T-cell (primary cell): Measurements from ENCODE around the gene ANKRD39. TPM values are rescaled to one million over a fixed set of nuclear protein-coding genes. Genes with fewer than 3 reads are reported as not detected.

Source experiments
- ATAC-seq, 4 experiments: fragments of 200-7000 bp in 3 of 4; fragments of 150-1000 bp in 1 of 4; cut with Tn5 transposase; replicated peaks in 1 of 4; 1 replicate in 3 of 4; 2 replicates in 1 of 4; pipeline ENCODE4 v1.10.0; 2021; ENCODE audit warnings: moderate library complexity in 3 of 4, mild to moderate bottlenecking in 2 of 4, moderate number of reproducible peaks in 1 of 4
- CTCF ChIA-PET, 2 donors: fragments of 300-600 bp; sonication (Branson Sonifier 250); formaldehyde crosslinking; loops; one replicate each; lab custom pipeline; 2022; ENCODE audit warnings: antibody characterized with exemption in 2 of 2; lab: Charles Lee
- POLR2A ChIA-PET, 2 donors: fragments of 300-600 bp; sonication (Branson Sonifier 250); formaldehyde crosslinking; loops; one replicate each; lab custom pipeline; 2022; ENCODE audit warnings: antibody characterized with exemption in 2 of 2; lab: Charles Lee
- DNase-seq, 35 experiments: peaks; one replicate each; pipeline versions ENCODE4 v3.0.0 to v3.0.0-alpha.2; 2013 to 2023
- H3K27ac ChIP-seq: one replicate; pipeline ENCODE4 v1.5.1; 2013; ENCODE audit warnings: low read length
- H3K27me3 ChIP-seq, 2 experiments: replicated peaks in 1 of 2; 1 replicate in 1 of 2; 2 replicates in 1 of 2; pipeline versions ENCODE4 v1.6.1 to v1.7.0; 2013; ENCODE audit warnings: low read length in 1 of 2, mixed read lengths in 1 of 2; ENCODE audit not compliant: control insufficient read depth in 2 of 2, insufficient read depth in 2 of 2; ENCODE audit errors: extremely low read depth in 1 of 2
- H3K36me3 ChIP-seq, 2 donors: 1 replicate in 1 of 2; 2 replicates in 1 of 2; pipeline versions ENCODE4 v1.6.1 to v1.7.0; 2013; ENCODE audit warnings: low read length in 1 of 2; ENCODE audit not compliant: control insufficient read depth in 2 of 2, insufficient read depth in 1 of 2; ENCODE audit errors: extremely low read depth in 1 of 2
- H3K4me1 ChIP-seq, 2 experiments: 1 replicate in 1 of 2; 2 replicates in 1 of 2; pipeline versions ENCODE4 v1.6.1 to v1.7.0; 2013; ENCODE audit warnings: low read length in 2 of 2, mixed read lengths in 1 of 2; ENCODE audit not compliant: insufficient read depth in 2 of 2, control insufficient read depth in 1 of 2; ENCODE audit errors: extremely low read depth in 1 of 2
- H3K4me3 ChIP-seq, 2 donors: 1 replicate in 1 of 2; 2 replicates in 1 of 2; pipeline versions ENCODE4 v1.5.1 to v1.7.0; 2013; ENCODE audit warnings: mild to moderate bottlenecking in 2 of 2, low read length in 1 of 2, moderate library complexity in 1 of 2; ENCODE audit not compliant: control insufficient read depth in 1 of 2; ENCODE audit errors: extremely low read depth in 1 of 2
- H3K9me3 ChIP-seq: 2 replicates; pipeline ENCODE4 v1.7.0; 2013
- H3K27ac Mint-ChIP-seq, 2 donors: one replicate each; pipeline ENCODE4 v1.8.0; 2020 to 2021; ENCODE audit warnings: mild to moderate bottlenecking in 2 of 2, mixed read lengths in 2 of 2
- H3K27me3 Mint-ChIP-seq, 2 donors: one replicate each; pipeline ENCODE4 v1.8.0; 2021 to 2022; ENCODE audit warnings: mixed read lengths in 2 of 2
- H3K36me3 Mint-ChIP-seq: one replicate; pipeline ENCODE4 v1.8.0; 2021; ENCODE audit warnings: mixed read lengths
- H3K4me1 Mint-ChIP-seq, 3 donors: one replicate each; pipeline ENCODE4 v1.8.0; 2020 to 2022; ENCODE audit warnings: mixed read lengths in 3 of 3, mild to moderate bottlenecking in 1 of 3
- H3K4me3 Mint-ChIP-seq, 3 donors: one replicate each; pipeline ENCODE4 v1.8.0; 2020 to 2022; ENCODE audit warnings: mild to moderate bottlenecking in 3 of 3, mixed read lengths in 3 of 3, moderate library complexity in 3 of 3
- H3K9me3 Mint-ChIP-seq, 3 donors: one replicate each; pipeline ENCODE4 v1.8.0; 2020 to 2022; ENCODE audit warnings: mixed read lengths in 3 of 3
- WGBS: methylation state at CpG from one replicate; pipeline ENCODE4 v1.1.5; 2013; ENCODE audit warnings: missing lambda C conversion rate; ENCODE audit not compliant: insufficient coverage; 5-methylcytosine and 5-hydroxymethylcytosine counted together
- total RNA-seq, 35 experiments: library from RNA in 6 of 35; stranded (reverse) in 6 of 35; fragments of 120-200 nt in 1 of 35; gene quantifications; one replicate each; pipeline versions ENCODE4 v1.2.1 to v1.2.4 and lab custom pipeline; 2013 to 2026

ANKRD39 gene
- total RNA-seq, 5 donors from 2014 or later (not counting 1 experiment from before 2014, with no cell fraction given) = 16.9 to 25.0 (median 19.2) TPM

- DNase-seq (no peak), ATAC-seq (no peak)
- Mint-ChIP-seq H3K9me3 (no peaks in the 10 kb centered on the region), H3K36me3 (peaks cover 25% of the 10 kb centered on the region), H3K4me1 (peaks cover 40 to 57% (median 50%) of the 10 kb centered on the region in 3 donors), H3K27ac (peak overlapping the region in 1 of 2 donors; percentile 53), H3K4me3 (no peak overlapping the region), H3K27me3 (no peaks in the 10 kb centered on the region)
- ChIA-PET CTCF (no interaction called here), POLR2A (no interaction called here)
- Histone ChIP-seq H3K9me3 (no peaks in the 10 kb centered on the region), H3K4me1 (peaks cover 15 to 51% of the 10 kb centered on the region in 2 experiments), H3K36me3 (peaks cover 24 to 54% of the 10 kb centered on the region in 2 donors), H3K27me3 (no peaks in the 10 kb centered on the region), H3K4me3 (no peak overlapping the region), H3K27ac (no peak overlapping the region)
- 94% methylated on average over 4 of the region's 4 CpGs for WGBS
Measured at GRCh38 chr2:96822786-96823185, 35.0 kb downstream of the ANKRD39 start.

DNA sequence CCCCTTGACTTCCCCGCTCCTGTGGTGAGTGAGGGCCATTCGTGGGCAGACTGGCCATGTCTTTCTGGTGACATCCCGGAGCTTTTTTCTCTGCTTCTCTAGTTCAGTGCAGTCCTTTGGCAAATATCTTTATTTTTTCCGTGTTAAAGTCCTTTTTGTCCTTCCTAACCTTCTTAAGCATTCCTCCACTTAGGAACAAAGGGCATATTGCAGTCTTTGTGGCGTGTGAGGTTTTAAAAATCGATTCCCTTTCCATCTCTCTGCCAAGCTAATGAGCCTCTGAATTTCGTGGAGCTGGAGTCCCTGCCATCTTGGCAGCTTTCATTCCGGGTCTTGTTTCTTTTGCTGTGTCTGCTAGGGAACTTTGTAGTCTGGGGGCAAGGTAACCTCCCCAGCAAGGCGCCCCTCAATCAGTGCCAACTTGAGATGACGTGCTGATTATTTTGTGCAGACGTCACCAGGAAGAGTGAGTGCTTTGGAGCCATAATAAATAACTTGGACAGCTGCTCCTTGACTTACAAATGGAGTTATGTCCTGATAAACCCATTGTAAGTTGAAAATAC lies 36.6 kb downstream of the ANKRD39 start:
- H3K4me1 Mint-ChIP-seq = peaks cover 46 to 60% (median 58%) of the 10 kb centered on the region in 3 donors
- H3K27me3 ChIP-seq = no peaks in the 10 kb centered on the region
- no peak overlapping the region for H3K4me3 ChIP-seq
- ATAC-seq (no peak), DNase-seq (no peak)
- H3K9me3 Mint-ChIP-seq = no peaks in the 10 kb centered on the region
- H3K27ac ChIP-seq = no peak overlapping the region
- POLR2A ChIA-PET = no interaction called here
- peak overlapping the region; percentile 9 to 61 for H3K27ac Mint-ChIP-seq
- no peak overlapping the region for H3K4me3 Mint-ChIP-seq
- peaks cover 20% of the 10 kb centered on the region for H3K36me3 Mint-ChIP-seq
- WGBS = 94% methylated on average over 3 of the region's 11 CpGs
- H3K27me3 Mint-ChIP-seq = no peaks in the 10 kb centered on the region
- H3K4me1 ChIP-seq = peaks cover 23 to 59% of the 10 kb centered on the region in 2 experiments
- H3K36me3 ChIP-seq = peaks cover 14 to 40% of the 10 kb centered on the region in 2 donors
- CTCF ChIA-PET = interaction anchor here in 1 of 2 donors (0.6 kb wide), 1 partner anchor 61 kb away, joined by 5 read pairs; no protein-coding TSS in a partner anchor
- no peaks in the 10 kb centered on the region for H3K9me3 ChIP-seq

DNA sequence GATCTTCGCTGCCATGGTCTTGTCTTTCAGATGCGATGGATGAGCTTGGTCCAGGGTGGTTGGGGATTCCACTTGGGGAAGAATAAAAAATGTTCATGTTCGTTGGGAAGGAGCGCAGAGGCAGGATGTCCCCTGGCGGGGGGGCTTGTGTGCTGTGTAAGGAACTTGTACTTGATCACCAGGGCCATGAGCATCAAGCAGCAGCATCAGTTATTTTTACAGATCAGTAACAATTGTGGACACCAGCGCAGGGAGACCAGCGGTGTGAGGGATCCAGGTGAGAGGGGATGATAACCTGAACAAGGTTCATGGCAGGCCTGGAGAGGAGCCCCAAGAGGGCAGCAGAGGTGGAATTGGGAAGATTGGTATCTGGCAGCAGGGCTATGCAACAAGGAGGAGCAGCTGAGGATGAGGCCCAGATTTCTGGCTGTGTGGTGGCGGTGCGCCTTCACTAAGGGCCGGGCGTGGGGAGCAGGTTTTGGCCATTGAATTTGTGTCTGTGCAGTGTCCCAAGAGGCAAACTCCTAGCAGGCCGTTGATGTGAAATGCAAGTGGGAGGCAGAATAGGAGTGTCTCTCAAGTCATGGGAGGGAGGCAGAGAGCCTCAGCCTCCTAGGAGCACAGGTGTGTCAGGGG lies 37.8 kb downstream of the ANKRD39 start:
- H3K27ac ChIP-seq = no peak overlapping the region
- peaks cover 9 to 30% of the 10 kb centered on the region in 2 donors for H3K36me3 ChIP-seq
- H3K27me3 ChIP-seq = no peaks in the 10 kb centered on the region
- ATAC-seq (no peak), DNase-seq (no peak)
- ChIA-PET POLR2A (no interaction called here), CTCF (no interaction called here)
- no peaks in the 10 kb centered on the region for H3K9me3 Mint-ChIP-seq
- H3K4me1 ChIP-seq = peaks cover 23 to 64% of the 10 kb centered on the region in 2 experiments
- H3K4me1 Mint-ChIP-seq = peaks cover 53 to 66% (median 63%) of the 10 kb centered on the region in 3 donors
- H3K36me3 Mint-ChIP-seq = peaks cover 17% of the 10 kb centered on the region
- WGBS = 90% methylated on average over 11 of the region's 12 CpGs
- H3K27ac Mint-ChIP-seq = peak overlapping the region in 1 of 2 donors; percentile 40
- peak overlapping the region; percentile 84 to 86 (median 85) for H3K4me3 Mint-ChIP-seq
- no peaks in the 10 kb centered on the region for H3K9me3 ChIP-seq
- no peaks in the 10 kb centered on the region for H3K27me3 Mint-ChIP-seq
- no peak overlapping the region for H3K4me3 ChIP-seq

DNA sequence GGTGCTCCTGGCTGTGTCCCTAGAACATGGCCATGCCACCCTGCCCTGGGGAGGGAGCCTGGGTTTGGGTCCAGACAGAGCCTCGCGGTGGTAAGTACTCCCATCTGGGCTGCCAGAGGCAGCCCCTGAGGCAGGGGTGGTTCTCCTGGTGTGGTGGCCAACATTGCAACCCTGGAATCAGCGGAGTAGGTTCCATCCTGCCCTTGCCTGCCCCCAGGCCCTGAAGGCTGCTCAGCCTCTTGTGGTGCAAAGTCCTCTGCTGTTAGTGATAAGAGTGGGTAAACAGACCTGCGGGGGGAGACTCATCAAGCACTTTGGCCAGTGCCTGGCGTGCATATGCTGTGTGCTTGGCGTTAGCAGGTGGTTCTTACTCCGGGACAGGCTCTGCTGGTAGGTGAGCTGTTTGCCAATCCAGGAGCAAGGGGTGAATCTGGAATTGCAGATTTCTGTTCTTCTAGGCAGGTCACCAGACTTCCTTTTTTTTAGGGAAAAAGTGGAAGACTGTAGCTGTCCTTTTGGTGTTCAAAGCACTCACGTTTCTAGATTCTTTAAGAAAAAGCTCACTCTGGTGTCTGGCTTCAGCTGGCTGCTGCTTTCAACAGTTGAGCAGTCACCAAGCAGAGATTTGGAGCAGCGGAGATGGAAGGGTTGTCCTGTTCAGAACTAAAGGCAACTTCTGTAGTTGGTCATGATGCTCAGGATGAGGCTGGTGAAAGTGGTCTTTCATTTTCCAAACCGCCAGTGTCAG lies 38.5 kb downstream of the ANKRD39 start:
- ChIA-PET POLR2A (interaction anchor here (0.6 kb wide), 2 partner anchors 25 to 33 kb away, joined by 6 to 9 read pairs; no protein-coding TSS in a partner anchor), CTCF (interaction anchor here in 1 of 2 donors (0.6 to 1.2 kb wide), 2 partner anchors 39 to 475 kb away, joined by 3 to 5 read pairs; partner anchors contain the start of gene ANKRD39)
- Mint-ChIP-seq H3K4me3 (peak overlapping the region; percentile 84 to 86 (median 85)), H3K4me1 (peaks cover 55 to 68% (median 65%) of the 10 kb centered on the region in 3 donors), H3K27ac (peak overlapping the region in 1 of 2 donors; percentile 40), H3K36me3 (peaks cover 17% of the 10 kb centered on the region), H3K27me3 (no peaks in the 10 kb centered on the region), H3K9me3 (no peaks in the 10 kb centered on the region)
- peaks cover 23 to 61% of the 10 kb centered on the region in 2 experiments for H3K4me1 ChIP-seq
- H3K27ac ChIP-seq = no peak overlapping the region
- H3K4me3 ChIP-seq = no peak overlapping the region
- no peaks in the 10 kb centered on the region for H3K27me3 ChIP-seq
- 89% methylated on average over 10 of the region's 10 CpGs for WGBS
- no peaks in the 10 kb centered on the region for H3K9me3 ChIP-seq
- H3K36me3 ChIP-seq = peaks cover 4 to 26% of the 10 kb centered on the region in 2 donors
- DNase-seq (no peak), ATAC-seq (no peak)

- WGBS = 98% methylated on average over 6 of the region's 8 CpGs
- Mint-ChIP-seq H3K36me3 (peaks cover 17% of the 10 kb centered on the region), H3K27ac (peak overlapping the region; percentile 71 to 78), H3K4me1 (peaks cover 56 to 66% (median 66%) of the 10 kb centered on the region in 3 donors), H3K9me3 (no peaks in the 10 kb centered on the region), H3K27me3 (no peaks in the 10 kb centered on the region), H3K4me3 (peak overlapping the region; percentile 84 to 86 (median 85))
- no peak for DNase-seq
- Histone ChIP-seq H3K27me3 (no peaks in the 10 kb centered on the region), H3K4me1 (peaks cover 23 to 55% of the 10 kb centered on the region in 2 experiments), H3K4me3 (peak overlapping the region in 1 of 2 donors; percentile 58), H3K27ac (no peak overlapping the region), H3K9me3 (no peaks in the 10 kb centered on the region), H3K36me3 (peaks cover 0 to 18% of the 10 kb centered on the region in 2 donors)
- ChIA-PET CTCF (interaction anchor here in 1 of 2 donors (0.6 to 2.2 kb wide), 2 partner anchors 13 to 40 kb away, joined by 4 to 6 read pairs; partner anchors contain the start of gene ANKRD39), POLR2A (interaction anchor here in 1 of 2 donors (0.5 kb wide), 1 partner anchor 44 kb away, joined by 5 read pairs; no protein-coding TSS in a partner anchor)
- no peak for ATAC-seq
Measured at GRCh38 chr2:96817882-96818281, 39.9 kb downstream of the ANKRD39 start.
